Omental fat pad (tissue), 4 donors: ENCODE results near the gene COG3. TPM values are rescaled to one million over a fixed set of nuclear protein-coding genes. Genes with fewer than 3 reads are reported as not detected.
A peak's percentile ranks its signal among the peaks of the same experiment; 100 is the strongest.
"Not testable (repeated sequence)": the region's sequence is repeated elsewhere in the genome, so short reads cannot be mapped to it uniquely, and the experiment has no call there.

Source experiments
- ATAC-seq: fragments of 150-250 bp; one replicate; pipeline ENCODE4 v1.9.1; 2016; ENCODE audit warnings: mild to moderate bottlenecking, moderate library complexity; ENCODE audit not compliant: low FRiP score
- DNase-seq: peaks from one replicate; pipeline ENCODE4 v3.0.0-alpha.2; 2019; ENCODE audit warnings: low spot score
- CTCF ChIP-seq, 3 donors: fragments of 450-650 bp; IDR thresholded peaks; one replicate each; pipeline ENCODE4 v1.5.1; 2016 to 2017; ENCODE audit warnings: antibody characterized with exemption in 3 of 3, mild to moderate bottlenecking in 3 of 3, moderate library complexity in 2 of 3
- total RNA-seq, 4 donors: library from RNA; depleted of rRNA; stranded (reverse); fragments of >200 nt; gene quantifications; one replicate each; pipeline ENCODE4 v1.1.0, GENCODE V29; 2016

Gene COG3
- 10 to 100 TPM; 23.3 to 34.7 (median 29.8) TPM for total RNA-seq

GRCh38 chr13:45464687-45465453 lies at the start of gene COG3:
COG3 (plus strand) TSS chr13:45464939; CDS start chr13:45465037, 98 bp downstream.
- ATAC-seq (peak; percentile 98), DNase-seq (peak; percentile 82)
- no peak for TF ChIP-seq CTCF (IDR thresholded peaks at IDR 0.05)

- ATAC-seq (no peak), DNase-seq (no peak)
- TF ChIP-seq CTCF (IDR thresholded peaks at IDR 0.05) = no peak
These were observed 49.6 kb upstream of the COG3 start for GRCh38 chr13:45415112-45415511.

- DNase-seq (no peak), ATAC-seq (no peak)
- no peak for TF ChIP-seq CTCF (IDR thresholded peaks at IDR 0.05)
These were observed 48.1 kb upstream of the COG3 start for GRCh38 chr13:45416516-45417128.

- no peak for TF ChIP-seq CTCF (IDR thresholded peaks at IDR 0.05)
- DNase-seq (peak; percentile 76), ATAC-seq (peak; percentile 97)
These were observed 46.8 kb upstream of the COG3 start, which contains the start of gene SLC25A30 for GRCh38 chr13:45417790-45418534. SLC25A30 (minus strand) TSS chr13:45418373; CDS start chr13:45411425, 6,948 bp downstream.

- not testable (repeated sequence) for DNase-seq
These were observed 45.4 kb upstream of the COG3 start for GRCh38 chr13:45419389-45419788.

GRCh38 chr13:45419945-45420344 lies 44.8 kb upstream of the COG3 start:
- ATAC-seq (no peak), DNase-seq (no peak)
- no peak for TF ChIP-seq CTCF (IDR thresholded peaks at IDR 0.05)

More at GRCh38 chr13:45419389-45419788, 45.4 kb upstream of the COG3 start:
- ATAC-seq = not testable (repeated sequence)

- ATAC-seq (no peak), DNase-seq (no peak)
- TF ChIP-seq CTCF (IDR thresholded peaks at IDR 0.05) = no peak
These were observed 41.9 kb upstream of the COG3 start for GRCh38 chr13:45422731-45423292.

GRCh38 chr13:45426056-45426841 lies 38.5 kb upstream of the COG3 start:
- DNase-seq, ATAC-seq: not testable (repeated sequence)
